RKO (cell line): Measurements from ENCODE around the gene FNDC3B.

Experiments used
- DNase-seq: peaks from one replicate; pipeline ENCODE4 v3.0.0-alpha.2; 2016; ENCODE audit warnings: low spot score

Gene FNDC3B

DNA sequence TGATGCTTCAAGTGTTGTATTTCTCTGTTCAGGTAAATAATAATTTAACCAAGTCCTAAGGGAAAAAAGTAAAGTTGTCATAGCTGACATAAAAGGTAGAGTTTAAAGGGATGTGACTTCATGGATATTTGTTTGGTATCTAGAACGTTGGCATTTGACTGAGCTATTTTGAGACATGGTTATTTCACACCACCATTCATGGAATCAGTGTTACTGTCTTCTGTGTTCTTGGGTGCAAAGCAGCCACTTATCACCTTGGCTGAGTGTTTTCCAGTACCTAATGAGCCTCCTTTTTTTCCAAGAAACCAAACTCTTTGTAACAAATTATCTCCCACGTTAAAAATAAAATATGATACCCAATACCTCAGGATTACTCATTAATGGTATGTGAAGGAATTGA, 253.0 kb downstream of the FNDC3B start:
- no peak for DNase-seq

DNA sequence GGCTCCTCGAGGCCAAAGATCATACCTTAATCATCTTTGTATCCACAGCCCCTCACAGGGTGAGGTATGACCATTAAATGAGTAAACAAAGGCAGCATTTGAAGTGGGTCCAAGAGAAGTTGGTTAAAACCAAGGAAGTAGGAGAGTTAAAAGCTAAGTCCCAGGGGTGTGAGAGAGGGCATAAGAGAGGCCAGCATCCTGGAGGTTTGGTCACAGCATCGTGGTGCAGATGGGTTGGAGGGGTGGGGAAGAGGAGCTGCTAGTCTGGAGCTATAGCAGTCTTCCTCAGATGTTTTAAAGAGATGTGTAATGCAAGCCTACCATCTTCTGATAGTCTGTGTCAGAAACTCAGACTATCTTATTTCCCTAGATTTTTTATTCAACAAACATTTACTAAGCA, 253.7 kb downstream of the FNDC3B start:
- no peak for DNase-seq

DNA sequence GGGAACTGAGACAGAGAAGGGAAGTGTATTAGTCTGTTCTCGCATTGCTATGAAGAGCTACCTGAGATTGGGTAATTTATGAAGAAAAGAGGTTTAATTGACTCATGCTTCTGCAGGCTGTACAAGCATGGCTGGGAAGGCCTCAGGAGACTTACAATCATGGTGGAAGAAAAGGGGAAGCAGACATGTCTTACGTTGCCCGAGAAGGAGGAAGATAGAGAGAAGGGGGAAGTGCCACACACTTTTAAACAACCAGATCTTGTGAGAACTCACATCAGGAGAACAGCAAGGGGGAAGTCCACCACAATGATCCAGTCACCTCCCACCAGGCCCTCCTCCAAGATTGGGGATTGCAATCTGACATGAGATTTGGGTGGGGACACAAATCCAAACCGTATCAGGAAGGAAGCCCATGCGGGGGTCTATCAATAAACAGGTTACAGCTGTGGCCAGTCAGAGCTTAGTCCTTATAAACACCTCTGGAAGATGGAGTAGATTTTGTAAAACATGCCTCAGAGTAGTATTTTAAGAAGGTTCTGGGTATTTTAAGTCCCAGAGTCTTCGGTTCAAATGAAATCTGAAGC, 254.9 kb downstream of the FNDC3B start:
- no peak for DNase-seq

DNA sequence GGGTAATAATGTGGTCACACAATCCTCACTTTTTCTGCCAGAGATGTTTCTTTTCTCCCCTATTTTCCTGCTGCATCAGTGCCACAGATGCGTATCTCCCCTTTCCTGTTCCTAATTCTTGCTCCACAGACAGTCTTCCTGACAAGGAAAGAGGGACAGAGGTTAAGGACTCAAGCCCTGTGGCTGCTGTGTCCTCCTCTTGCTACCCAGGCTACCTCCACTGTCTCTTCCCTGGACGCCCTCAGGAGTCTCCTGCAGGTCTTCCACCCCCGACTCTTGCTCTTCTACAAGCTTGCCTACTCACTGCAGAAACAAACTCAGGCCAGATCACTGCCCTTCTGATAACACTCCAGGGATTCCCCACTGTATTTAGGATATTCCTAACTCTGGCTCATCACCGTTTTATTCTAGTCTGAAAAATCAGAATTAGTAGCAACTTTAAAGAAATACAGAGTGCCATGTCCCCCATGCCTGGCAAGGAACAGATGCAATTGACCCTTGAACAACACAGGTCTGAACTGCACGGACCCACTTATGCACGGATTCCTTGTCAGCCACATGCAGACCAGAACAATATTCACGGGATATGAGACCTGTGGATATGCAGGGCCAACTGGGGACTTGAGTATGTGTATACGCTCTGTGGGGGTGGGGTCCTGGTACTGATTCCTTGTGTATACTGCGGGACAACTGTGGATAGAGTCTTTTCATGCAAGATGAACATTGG, 257.0 kb downstream of the FNDC3B start:
- DNase-seq: no peak

DNA sequence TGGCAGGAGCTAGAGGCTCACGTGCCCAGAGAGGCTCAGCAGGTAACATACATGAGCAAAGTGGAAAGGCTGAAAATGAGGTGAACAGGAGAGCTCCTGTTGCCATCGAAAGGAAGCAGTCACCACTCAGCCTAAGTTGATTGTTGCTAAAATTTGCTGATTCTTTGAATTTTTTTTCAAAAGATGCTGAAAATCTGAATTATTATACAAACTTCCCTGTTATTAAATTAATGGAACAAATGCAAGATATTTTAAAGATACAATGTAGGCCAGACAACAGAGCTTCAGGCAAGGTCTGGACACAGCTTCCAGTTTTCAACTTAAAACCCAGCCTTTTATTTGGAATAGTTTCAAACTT, 257.6 kb downstream of the FNDC3B start:
- no peak for DNase-seq

DNA sequence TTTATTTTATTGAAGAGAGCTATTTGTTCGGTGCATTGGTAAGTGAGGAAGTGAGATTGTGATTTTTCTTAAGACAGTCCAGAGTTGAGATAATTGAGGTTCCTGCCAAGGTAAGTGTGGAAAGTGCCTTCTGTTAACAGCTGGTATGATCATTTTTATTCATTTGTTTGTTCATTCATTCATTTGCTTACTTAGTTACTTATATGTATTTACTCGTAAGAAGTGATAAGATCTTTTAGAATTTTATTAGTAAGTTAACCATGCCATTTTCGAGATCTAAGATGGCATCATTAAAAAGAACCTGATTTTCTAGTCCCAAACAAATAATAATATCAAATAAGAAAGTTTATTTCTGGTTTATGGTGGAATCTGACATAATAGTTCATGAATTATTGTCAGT, 258.9 kb downstream of the FNDC3B start:
- no peak for DNase-seq

GRCh38 chr3:172300187-172300586, 260.8 kb downstream of the FNDC3B start:
- no peak for DNase-seq

DNA sequence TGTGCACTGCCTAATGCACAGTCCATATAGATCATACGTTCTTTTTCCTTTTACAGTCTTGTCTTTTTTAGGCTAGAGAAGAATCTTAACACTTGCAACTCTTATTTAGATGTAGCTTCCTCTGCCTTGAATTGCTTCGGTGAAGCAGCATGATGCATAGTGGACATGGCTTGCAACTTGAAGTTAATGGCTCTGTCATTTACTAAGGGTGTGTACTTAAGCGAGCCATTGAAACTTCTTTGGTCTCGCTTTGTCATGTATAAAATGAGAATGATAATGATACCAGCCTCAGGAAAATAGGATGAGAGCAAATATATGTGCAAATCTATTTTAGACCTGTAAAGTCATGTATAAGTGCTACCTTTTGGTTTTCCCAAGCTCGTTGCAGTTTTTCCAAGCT, 261.5 kb downstream of the FNDC3B start:
- DNase-seq: no peak

DNA sequence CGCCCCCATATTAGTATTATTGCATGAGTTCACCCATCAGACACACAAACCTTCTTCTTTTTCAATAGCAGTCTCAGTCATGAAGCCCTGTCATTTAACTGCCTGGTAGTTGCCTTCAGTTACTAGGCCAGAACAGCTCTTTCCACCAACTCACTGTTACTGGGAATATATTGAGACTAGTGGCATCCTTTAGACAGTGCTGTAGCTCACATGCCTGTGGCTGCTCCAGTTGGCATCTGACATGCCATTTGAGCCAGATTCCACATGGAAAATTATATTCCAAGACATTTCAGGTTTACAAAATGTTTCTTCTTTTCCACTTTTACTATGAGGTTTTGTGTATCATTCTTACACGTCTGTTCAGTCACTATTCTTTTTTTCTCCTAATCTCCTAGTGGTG, 262.8 kb downstream of the FNDC3B start:
- DNase-seq: no peak

DNA sequence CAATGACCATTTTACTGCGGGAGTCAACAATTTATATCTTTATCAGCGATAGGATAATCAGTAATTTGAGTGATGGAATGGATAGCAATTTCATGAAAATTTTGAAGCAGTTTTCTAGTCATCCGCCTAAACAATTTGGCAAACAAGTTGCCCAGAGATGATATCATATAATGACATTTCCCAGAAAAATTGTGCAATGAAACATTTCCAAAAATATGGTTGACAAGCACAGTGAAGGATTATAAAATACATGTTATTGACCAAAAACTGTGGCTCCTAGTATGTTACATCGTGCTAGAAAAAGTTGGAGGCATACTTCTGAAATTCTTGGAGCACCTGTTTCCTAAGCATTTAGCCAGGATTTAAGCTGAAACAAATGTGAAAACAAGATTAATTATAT, 263.8 kb downstream of the FNDC3B start:
- DNase-seq: no peak

GRCh38 chr3:172303941-172304558, 264.7 kb downstream of the FNDC3B start:
- DNase-seq: no peak

GRCh38 chr3:172305552-172305951, 266.2 kb downstream of the FNDC3B start:
- peak; percentile 56 for DNase-seq

GRCh38 chr3:172305974-172306373, 266.6 kb downstream of the FNDC3B start:
- DNase-seq: no peak

DNA sequence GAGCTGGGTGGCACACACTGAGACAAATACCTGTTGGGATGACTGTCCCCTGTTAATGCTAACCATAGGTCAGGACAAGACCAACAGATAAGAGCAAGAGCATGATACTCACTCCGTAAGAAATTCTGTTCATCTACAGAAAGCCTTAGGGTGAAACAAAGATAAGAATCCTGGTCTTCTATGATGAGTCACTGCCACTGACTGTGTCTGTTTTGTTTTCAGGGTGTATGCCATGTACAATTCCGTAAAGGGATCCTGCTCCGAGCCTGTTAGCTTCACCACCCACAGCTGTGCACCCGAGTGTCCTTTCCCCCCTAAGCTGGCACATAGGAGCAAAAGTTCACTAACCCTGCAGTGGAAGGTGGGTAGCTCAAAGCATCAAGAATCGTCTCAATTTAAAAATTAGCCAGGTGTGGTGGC, 267.8 kb downstream of the FNDC3B start:
- DNase-seq: no peak

DNA sequence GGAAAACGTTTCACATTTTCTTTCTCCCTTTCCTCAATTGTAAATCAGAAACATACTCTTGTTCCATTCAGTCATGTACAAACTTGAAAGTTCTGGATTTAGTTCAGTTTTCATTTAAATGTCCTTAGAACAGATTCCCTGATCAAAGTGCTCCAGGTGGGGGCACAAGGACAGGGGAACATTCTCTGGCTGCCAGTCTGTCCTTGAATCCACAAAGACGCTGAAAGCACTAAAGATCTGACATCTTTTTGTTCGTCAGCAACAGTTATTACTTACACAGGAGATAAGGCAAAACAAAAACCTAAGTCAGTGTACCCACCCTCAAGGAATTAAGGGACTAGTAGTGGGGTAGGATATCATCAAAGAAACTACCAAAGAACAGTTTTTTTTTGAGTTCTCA, 269.7 kb downstream of the FNDC3B start:
- no peak for DNase-seq

DNA sequence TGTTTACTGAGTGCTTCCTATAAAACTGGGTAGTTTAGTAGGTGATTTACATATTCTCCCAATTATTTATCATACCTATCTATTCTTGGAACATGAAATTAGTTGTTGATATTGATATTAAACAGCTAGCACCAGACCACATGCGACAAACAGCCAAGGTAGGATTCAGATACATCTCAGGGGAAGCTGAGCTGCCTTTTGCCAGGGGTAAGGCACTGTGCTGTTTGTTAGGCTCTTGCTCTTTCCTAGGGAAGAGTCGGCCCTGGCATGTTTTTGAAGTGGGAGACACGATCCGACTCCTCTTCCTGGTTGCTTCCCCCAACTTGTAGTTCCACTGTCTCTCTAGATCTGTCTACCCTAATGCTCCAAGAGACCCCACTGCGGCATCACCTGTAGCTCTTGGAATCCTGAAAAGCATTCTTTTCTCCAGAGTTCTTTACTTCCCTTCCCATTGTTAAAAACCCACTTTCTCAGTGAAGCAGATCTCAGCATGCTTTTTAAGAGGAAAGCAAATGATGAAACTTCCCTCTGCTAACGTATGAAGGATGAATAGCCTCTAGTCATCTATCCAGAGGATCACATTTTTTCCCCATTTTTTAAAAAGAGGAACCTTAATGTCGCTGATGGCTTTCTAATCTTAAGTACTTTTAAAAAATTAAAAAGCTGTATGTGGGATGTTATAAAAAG, 270.5 kb downstream of the FNDC3B start:
- DNase-seq: no peak

DNA sequence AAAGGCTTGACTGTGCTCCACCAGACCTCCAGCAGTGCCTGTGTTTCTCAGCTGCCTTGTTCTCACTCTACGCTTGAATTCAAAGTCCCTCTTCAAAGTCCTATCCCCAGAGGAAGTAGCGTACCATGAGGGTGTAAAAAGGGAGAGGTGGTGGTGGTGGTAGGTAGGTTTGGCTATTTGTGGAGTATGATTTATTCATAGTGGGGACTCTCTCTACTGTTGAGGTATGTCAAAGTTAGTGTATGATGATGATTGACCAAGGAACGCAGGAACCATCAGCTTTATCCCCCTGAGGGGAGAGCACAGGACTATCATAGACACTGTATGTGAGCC, 271.0 kb downstream of the FNDC3B start:
- no peak for DNase-seq

DNA sequence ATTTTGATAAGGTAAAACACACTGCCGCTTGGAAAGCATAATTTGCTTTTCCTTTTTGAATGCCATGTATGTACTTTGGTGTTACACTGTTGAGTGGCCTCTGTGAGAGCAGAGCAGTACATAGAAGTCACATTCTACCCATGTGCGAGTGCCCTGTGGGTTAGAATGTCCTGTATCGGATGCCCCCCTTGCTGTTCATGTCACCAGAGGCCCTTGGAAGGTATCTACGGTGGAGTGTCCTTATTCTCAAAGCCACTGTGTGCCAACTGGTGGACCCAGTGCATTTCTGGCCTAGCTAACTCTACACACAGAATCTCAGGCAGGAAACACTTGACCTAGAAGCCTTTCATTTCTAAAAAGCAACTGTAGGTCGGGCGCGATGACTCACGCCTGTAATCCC, 271.8 kb downstream of the FNDC3B start:
- DNase-seq: no peak

DNA sequence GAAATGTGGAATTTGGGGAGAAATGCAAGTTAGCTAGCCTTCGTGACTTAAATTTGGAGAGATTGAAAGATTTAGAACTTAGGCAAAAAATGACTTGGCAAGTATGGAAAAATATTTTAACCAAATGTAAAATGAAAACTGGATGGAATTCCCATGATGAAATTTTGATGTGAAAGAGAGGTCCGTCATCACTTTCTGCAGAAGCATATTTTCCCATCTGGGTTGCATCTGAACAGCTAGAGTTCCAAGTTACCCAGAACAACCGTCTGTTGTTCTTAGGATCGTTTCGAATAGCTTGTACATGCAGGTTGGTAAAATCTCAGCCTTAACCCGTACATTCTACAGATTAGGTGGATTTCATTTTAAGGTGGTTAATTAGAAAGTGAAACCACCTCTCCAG, 272.6 kb downstream of the FNDC3B start:
- no peak for DNase-seq

- DNase-seq: no peak
These were observed 273.3 kb downstream of the FNDC3B start for GRCh38 chr3:172312711-172313110.

- DNase-seq: no peak
These were observed 274.3 kb downstream of the FNDC3B start for GRCh38 chr3:172313671-172314070.

- no peak for DNase-seq
These were observed 275.3 kb downstream of the FNDC3B start for GRCh38 chr3:172314591-172315160.
